Effector memory CD8-positive, alpha-beta T cell (primary cell): ENCODE data around the gene HCN4.

ENCODE experiments used
- ATAC-seq: fragments of 150-1000 bp; cut with Tn5 transposase; replicated peaks from 2 replicates; pipeline ENCODE4 v1.10.0; 2021; ENCODE audit warnings: mild to moderate bottlenecking, moderate library complexity
- DNase-seq, 3 experiments: peaks; one replicate each; pipeline ENCODE4 v3.0.0; 2021
- H3K27ac Mint-ChIP-seq, 2 donors: one replicate each; pipeline ENCODE4 v1.8.0; 2022; ENCODE audit warnings: mild to moderate bottlenecking in 2 of 2, mixed read lengths in 2 of 2, moderate library complexity in 2 of 2
- H3K27me3 Mint-ChIP-seq, 2 donors: one replicate each; pipeline ENCODE4 v1.8.0; 2022; ENCODE audit warnings: mixed read lengths in 2 of 2
- H3K36me3 Mint-ChIP-seq: one replicate; pipeline ENCODE4 v1.8.0; 2022; ENCODE audit warnings: mild to moderate bottlenecking, moderate library complexity, mixed read lengths; ENCODE audit not compliant: insufficient read depth
- H3K4me1 Mint-ChIP-seq, 2 donors: one replicate each; pipeline ENCODE4 v1.8.0; 2022; ENCODE audit warnings: low read depth in 2 of 2, mixed read lengths in 2 of 2
- H3K4me3 Mint-ChIP-seq, 2 donors: one replicate each; pipeline ENCODE4 v1.8.0; 2022; ENCODE audit warnings: mild to moderate bottlenecking in 2 of 2, mixed read lengths in 2 of 2, moderate library complexity in 2 of 2
- H3K9me3 Mint-ChIP-seq, 2 donors: one replicate each; pipeline ENCODE4 v1.8.0; 2022; ENCODE audit warnings: mixed read lengths in 2 of 2

The HCN4 gene

DNA sequence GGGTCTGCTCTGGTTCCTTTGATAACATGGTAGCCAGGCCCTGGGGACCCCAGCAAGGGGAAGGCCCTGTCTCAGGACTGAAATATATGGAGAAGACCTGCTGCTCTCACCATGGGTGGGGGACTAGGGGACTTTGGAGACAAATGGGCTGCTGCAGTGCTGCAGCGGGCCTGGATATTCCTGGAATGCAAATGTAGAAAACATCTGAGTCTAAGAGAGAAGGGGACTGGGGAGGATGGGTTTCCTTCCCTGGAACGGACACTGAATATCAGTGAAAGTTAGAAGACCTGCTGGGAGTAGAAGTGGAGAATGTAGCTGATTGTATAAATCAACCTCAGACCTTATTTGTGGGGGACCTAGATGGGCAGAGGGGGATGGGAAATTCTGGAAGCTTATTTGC, 3.1 kb upstream of the HCN4 start:
- Mint-ChIP-seq H3K4me1 (peaks cover 2 to 4% of the 10 kb centered on the region in 2 donors), H3K36me3 (no peaks in the 10 kb centered on the region), H3K4me3 (no peak overlapping the region), H3K27ac (no peak overlapping the region), H3K27me3 (peaks cover 38 to 52% of the 10 kb centered on the region in 2 donors), H3K9me3 (no peaks in the 10 kb centered on the region)
- DNase-seq (no peak), ATAC-seq (no peak)

DNA sequence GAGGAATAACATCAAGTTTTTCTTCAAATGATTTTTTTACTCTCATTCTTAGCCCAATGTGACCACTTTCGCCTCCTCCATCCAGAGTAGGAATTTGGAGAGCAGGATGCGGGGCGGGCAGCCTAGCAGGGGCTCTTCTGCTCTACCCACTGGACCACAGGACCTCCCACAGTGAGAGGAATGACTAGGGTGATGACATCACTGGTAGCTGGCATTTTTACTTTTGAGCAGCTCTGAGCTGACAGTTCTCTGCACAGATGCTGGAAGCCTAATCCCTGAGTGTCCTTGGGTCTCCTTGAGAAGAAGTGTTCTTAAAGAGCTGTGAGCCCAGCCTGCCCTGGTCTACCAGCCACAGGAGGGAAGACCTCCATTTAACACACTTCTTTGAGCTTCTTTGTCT, 1.4 kb upstream of the HCN4 start:
- peaks cover 2 to 4% of the 10 kb centered on the region in 2 donors for H3K4me1 Mint-ChIP-seq

DNA sequence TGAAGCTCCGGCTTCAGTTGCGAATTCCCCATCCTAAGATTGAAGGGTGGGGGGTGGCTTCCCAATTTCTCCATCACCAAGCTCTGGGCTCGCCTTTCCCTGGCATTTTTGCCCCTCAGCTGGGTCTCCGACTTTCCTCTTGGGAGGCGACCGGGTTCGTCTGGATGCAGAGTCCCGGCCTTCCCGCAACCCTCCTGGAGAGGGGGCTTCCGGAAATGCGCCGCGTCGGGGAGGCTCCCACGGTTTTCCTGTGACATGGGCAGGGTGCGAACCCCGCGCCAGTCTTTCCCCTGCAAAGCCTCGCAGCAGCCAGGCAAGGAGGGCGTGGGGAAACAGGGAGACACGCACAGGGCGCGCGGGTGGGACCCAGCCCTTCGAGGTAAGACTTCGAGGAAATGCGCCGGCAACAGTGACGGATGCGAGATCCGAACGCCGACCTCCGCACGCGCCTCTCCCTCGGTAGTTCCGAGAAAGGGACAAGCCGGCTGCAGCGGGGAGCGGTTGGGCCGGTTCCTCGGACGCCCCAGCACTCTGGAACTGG, 466 bp upstream of the HCN4 start:
- ATAC-seq, result no peak
- Mint-ChIP-seq H3K27ac (no peak overlapping the region), H3K4me3 (no peak overlapping the region), H3K27me3 (peaks cover 64 to 78% of the 10 kb centered on the region in 2 donors), H3K36me3 (no peaks in the 10 kb centered on the region), H3K4me1 (peaks cover 2 to 4% of the 10 kb centered on the region in 2 donors), H3K9me3 (no peaks in the 10 kb centered on the region)
- no peak for DNase-seq

More for the DNA sequence above, 1.4 kb upstream of the HCN4 start:
- no peaks in the 10 kb centered on the region for H3K36me3 Mint-ChIP-seq
- ATAC-seq (no peak), DNase-seq (no peak)
- peaks cover 55 to 69% of the 10 kb centered on the region in 2 donors for H3K27me3 Mint-ChIP-seq
- H3K9me3 Mint-ChIP-seq, result no peaks in the 10 kb centered on the region
- no peak overlapping the region for H3K27ac Mint-ChIP-seq
- H3K4me3 Mint-ChIP-seq, result no peak overlapping the region

DNA sequence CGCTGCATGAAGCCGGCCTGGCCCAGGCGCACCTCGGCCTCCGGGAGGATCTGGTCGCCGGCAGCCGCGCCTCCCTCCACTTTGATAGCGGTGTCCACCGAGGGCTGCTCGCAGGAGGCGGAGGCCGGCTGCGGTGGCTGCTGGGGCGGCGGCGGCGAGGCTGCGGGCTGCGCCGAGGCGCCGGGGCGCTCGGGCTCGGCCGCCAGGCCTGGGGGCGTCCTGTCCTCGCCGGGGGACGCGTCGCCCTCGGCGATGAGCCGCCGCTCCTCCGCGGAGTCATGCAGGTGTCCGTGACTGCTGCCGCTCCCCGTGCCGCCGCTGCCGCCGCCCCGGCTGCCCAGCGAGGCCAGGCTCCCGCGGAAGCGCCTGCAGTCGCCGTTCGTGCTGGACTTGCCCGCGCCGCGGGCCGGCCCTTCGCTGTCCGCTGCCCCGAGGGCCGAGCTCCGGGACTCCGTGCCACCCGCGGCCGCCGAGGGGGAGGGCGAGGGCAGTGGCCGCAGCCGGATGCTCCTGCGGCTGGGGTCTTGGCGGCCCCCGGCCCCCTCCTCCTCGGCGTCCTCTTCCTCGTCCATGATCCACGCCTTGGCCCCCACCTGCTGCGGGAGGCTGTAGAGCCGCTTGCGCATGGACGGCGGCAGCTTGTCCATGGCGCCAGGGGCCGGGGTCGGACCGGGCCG, 996 bp downstream of the HCN4 start:
- DNase-seq (no peak), ATAC-seq (no peak)
- H3K9me3 Mint-ChIP-seq, result no peaks in the 10 kb centered on the region
- no peak overlapping the region for H3K27ac Mint-ChIP-seq
- no peak overlapping the region for H3K4me3 Mint-ChIP-seq
- peaks cover 63 to 86% of the 10 kb centered on the region in 2 donors for H3K27me3 Mint-ChIP-seq
- H3K4me1 Mint-ChIP-seq, result peaks cover 0 to 2% of the 10 kb centered on the region in 2 donors
- H3K36me3 Mint-ChIP-seq, result no peaks in the 10 kb centered on the region

DNA sequence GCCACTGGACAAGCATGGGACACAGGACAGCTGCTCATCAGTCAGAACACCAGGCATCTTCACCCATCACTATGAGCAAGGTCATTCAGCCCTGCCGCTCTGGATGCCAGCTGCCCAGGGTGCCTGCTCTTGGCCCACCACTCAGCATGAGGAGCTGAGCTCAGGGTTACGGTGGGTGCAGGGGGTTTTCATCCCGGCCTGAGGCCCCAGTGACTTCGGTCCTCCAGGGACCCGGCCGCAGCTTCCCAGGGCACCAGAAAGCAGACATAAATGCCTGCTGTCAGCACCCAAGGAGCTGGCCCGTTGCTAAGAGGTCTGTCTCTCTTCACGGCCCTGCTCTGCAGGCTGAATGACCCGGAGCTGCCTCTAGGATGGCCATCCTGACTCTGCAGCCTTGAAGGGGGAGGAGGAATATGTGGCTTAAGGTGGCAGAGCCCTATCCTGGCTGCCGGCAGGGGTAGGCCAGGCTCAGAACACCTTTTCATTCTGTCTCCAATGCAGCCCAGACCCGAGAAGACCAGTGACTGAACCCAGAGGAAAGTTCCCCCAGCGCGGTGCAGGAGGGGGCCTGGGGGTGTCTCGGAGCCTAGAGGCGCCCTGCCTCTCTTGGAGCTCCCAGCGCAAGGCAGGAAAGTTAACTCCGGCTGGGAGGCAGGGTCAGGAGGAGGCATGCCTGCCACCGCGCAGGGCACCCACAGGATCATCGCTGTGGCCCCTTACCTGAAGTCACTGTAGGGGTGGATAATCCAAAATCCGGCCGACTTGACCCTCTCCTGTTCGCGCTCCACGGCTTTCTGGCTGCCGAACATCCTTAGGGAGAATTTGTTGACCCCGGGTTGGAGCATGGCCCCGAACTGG, 1.8 kb downstream of the HCN4 start:
- Mint-ChIP-seq H3K9me3 (no peaks in the 10 kb centered on the region), H3K4me1 (peaks cover 0 to 2% of the 10 kb centered on the region in 2 donors), H3K27me3 (peaks cover 64 to 86% of the 10 kb centered on the region in 2 donors), H3K4me3 (peak overlapping the region; percentile 44 to 53), H3K27ac (no peak overlapping the region), H3K36me3 (no peaks in the 10 kb centered on the region)
- DNase-seq (no peak), ATAC-seq (no peak)

DNA sequence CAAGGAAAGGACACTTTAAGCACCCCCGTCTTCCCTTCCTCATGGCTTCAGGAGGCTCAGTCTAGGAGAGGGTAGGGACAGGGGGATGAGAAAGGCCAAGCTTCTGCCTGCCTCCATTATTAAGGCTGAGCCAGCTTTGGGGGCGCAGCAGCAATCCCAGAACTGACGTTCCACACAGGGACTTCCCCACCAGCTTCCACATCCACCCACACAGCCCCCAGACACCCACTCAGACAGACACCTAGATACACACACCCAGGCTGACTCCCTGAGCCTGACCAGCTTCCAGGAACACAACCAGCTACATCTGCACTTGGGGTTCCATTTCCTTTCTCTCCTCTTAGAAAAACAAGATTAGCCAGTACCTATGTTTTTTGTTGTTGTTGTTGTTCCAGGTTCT, 4.7 kb downstream of the HCN4 start:
- Mint-ChIP-seq H3K27ac (no peak overlapping the region), H3K9me3 (no peaks in the 10 kb centered on the region), H3K4me3 (no peak overlapping the region), H3K4me1 (peaks cover 0 to 2% of the 10 kb centered on the region in 2 donors), H3K36me3 (no peaks in the 10 kb centered on the region), H3K27me3 (peaks cover 47 to 85% of the 10 kb centered on the region in 2 donors)
- DNase-seq, result no peak
- no peak for ATAC-seq

DNA sequence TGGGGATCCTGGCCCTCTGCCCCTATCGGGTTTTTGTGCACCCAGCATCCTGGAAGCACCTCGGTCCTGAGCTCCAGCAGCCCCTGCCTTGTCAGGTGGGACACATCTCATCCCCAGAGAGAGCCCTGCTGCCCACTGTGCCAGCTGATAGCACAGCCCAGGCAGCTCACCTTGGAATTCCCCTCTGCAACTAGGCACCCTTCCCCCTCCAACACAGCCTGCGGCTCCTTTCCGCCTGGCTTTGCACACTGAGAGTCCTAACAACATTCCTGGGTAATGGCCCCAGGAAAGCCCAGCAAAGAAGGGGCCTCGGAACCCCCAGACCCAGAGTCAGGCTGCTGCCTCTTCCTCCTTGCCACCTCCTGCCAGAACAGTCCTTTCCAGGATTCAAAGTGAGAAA, 5.9 kb downstream of the HCN4 start:
- peaks cover 3% of the 10 kb centered on the region for H3K36me3 Mint-ChIP-seq
- ATAC-seq (no peak), DNase-seq (no peak)
- peaks cover 50 to 95% of the 10 kb centered on the region in 2 donors for H3K27me3 Mint-ChIP-seq
- H3K4me3 Mint-ChIP-seq, result no peak overlapping the region
- H3K4me1 Mint-ChIP-seq, result peaks cover 0 to 2% of the 10 kb centered on the region in 2 donors
- no peak overlapping the region for H3K27ac Mint-ChIP-seq
- no peaks in the 10 kb centered on the region for H3K9me3 Mint-ChIP-seq

DNA sequence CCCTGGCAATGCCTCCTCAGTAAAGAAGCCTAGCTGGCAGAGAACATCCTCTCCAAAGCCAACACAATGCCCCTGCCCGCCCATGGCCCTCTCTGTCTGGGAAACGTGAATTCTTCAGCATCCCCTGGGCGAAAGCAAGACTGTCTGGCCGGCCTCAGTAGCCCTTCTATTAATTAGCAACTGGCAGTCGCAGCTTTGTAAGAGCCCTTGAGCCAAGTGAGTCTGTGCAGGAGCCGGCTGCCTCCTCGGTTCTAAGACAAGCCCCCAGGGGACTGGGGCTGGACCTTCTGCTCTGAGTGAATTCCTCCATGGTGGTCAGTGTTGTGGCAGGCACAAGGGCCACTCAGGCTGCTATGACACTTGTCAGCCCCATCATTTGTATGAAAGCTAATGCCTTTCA, 7.4 kb downstream of the HCN4 start:
- no peaks in the 10 kb centered on the region for H3K9me3 Mint-ChIP-seq
- DNase-seq (no peak), ATAC-seq (no peak)
- no peak overlapping the region for H3K27ac Mint-ChIP-seq
- no peaks in the 10 kb centered on the region for H3K4me1 Mint-ChIP-seq
- H3K36me3 Mint-ChIP-seq, result peaks cover 3% of the 10 kb centered on the region
- no peak overlapping the region for H3K4me3 Mint-ChIP-seq
- H3K27me3 Mint-ChIP-seq, result peaks cover 49 to 99% of the 10 kb centered on the region in 2 donors

DNA sequence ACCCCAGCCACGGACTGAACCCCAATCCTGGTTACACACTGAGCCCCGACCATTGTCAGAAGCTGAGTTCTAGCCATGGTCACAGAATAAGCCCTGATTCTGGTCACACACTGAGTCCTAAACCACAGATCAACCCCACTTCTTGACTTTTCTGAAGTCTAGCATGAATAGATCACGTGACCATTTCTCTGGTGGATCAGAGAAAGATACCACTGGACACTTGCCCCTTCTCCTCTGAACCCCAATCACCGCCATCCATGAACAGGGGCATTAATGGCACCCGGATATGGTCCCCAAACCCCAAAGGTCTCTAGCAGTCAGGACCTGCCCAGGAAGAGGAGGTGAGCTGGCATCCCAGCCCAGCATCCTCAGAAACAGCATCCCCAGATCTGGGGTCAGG, 9.1 kb downstream of the HCN4 start:
- H3K4me1 Mint-ChIP-seq, result no peaks in the 10 kb centered on the region
- no peak overlapping the region for H3K27ac Mint-ChIP-seq
- no peak for ATAC-seq

DNA sequence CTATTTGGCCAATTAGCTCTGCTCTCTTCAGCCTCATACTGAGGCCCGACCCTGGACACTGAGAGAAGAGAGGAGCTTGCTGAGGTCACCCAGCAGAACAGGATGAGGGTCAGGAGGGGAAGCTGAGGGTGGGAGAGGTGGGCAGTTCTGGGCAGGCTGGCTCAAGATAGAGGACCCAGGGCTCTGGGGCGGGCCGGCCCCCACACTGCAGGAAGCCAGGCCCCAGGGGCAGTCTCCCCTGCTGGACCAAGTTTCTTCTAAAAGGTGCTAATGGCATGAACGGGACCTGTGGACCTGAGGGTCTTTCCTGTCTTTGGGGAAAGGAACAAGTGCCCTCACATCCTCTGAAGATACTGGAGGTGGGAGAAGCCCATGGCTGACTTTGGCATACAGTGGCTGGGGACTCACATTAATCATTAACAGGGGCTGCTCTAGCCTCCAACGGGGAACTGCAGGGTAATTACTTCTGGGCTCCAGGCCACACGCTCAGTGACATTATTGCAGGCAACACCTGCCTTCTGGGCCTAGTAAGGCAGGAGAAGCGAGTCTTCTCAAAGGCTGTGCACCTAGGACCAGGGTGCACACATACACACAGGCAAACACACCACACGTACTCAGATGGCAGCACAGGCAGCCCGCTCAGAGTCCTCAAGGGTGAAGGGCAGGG, 10.6 kb downstream of the HCN4 start:
- no peak for ATAC-seq
- no peaks in the 10 kb centered on the region for H3K4me1 Mint-ChIP-seq
- no peak overlapping the region for H3K27ac Mint-ChIP-seq

More for the DNA sequence above, 9.1 kb downstream of the HCN4 start:
- Mint-ChIP-seq H3K4me3 (no peak overlapping the region), H3K36me3 (peaks cover 3% of the 10 kb centered on the region), H3K27me3 (peaks cover 39 to 92% of the 10 kb centered on the region in 2 donors), H3K9me3 (no peaks in the 10 kb centered on the region)
- DNase-seq, result no peak

DNA sequence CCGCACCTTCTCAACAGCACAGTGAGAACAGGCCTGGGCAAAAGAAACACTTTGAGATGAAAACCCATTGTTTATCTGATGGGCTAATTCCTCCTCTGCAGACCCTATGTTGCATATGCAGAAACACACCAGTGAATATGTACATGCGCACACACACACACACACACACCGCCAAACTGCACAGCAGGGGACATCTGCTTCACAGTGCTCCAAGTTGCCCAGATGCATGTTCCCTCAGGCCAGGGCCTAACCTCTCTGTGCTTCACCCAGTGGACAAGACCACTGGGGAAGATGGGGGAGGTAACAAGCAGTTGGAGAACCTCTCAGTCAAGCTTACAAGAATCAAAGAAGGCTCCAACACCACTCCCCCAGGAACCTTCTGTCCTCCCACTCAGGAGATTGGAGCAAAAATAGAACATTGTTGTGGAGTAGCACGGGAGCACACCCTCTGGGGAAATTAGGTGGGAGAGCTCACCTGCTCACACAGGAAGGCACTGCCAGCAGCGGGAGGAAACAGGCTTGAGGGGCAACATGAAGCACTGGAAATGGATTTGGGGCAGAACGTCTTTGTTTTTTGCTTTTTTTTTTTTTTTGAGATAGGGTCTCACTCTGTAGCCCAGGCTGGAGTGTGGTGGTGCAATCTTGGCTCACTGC, 13.0 kb downstream of the HCN4 start:
- H3K9me3 Mint-ChIP-seq, result no peaks in the 10 kb centered on the region
- ATAC-seq (no peak), DNase-seq (no peak)
- H3K27me3 Mint-ChIP-seq, result peaks cover 17 to 53% of the 10 kb centered on the region in 2 donors
- H3K36me3 Mint-ChIP-seq, result peaks cover 3% of the 10 kb centered on the region
- H3K4me1 Mint-ChIP-seq, result no peaks in the 10 kb centered on the region
- no peak overlapping the region for H3K4me3 Mint-ChIP-seq
- no peak overlapping the region for H3K27ac Mint-ChIP-seq

More for the DNA sequence above, 10.6 kb downstream of the HCN4 start:
- no peak for DNase-seq
- Mint-ChIP-seq H3K27me3 (peaks cover 30 to 76% of the 10 kb centered on the region in 2 donors), H3K9me3 (no peaks in the 10 kb centered on the region), H3K4me3 (no peak overlapping the region), H3K36me3 (peaks cover 3% of the 10 kb centered on the region)

DNA sequence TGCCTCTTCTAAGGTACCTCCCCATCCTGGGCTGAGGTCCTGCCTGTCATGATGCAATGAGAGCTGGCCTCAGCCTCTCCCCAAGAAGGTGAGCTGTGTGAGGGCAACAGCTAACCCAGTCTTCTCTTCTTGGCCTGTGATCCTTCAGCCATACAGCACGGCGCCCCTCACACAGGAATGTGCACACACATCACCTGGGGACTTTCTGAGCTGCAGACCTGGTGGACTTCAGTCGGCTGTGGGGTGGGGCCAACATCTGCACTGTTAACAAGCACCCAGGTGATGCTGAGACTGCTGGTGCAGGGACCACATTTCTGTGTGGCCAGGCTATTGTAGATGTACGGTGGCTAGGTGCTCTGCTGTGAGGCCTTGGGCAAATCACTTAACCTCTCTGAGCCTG, 14.5 kb downstream of the HCN4 start:
- no peak overlapping the region for H3K27ac Mint-ChIP-seq
- H3K4me1 Mint-ChIP-seq, result no peaks in the 10 kb centered on the region
- no peaks in the 10 kb centered on the region for H3K9me3 Mint-ChIP-seq
- no peak for ATAC-seq
- peaks cover 3% of the 10 kb centered on the region for H3K36me3 Mint-ChIP-seq
- no peak for DNase-seq
- no peak overlapping the region for H3K4me3 Mint-ChIP-seq
- H3K27me3 Mint-ChIP-seq, result peaks cover 17 to 38% of the 10 kb centered on the region in 2 donors

DNA sequence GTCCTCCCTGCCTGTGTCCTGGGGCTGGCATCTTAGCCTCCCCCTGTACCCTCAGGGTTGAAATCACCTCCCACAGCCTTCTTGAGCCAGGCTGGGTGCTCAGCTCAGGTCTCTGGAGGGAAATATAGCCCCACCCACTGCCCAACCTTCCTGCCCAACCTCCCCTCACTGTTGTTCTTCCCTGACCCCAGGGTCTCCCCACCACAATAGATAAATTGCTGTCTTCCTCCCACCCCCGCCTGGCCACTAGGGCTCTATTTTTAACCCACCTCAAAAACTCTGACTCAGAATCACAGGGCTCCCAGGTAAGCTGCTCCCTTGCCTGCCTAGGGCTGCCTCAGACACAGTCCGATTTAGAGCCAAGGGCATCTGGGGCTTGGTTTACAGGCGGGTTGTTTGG, 15.0 kb downstream of the HCN4 start:
- no peak for ATAC-seq
- H3K36me3 Mint-ChIP-seq, result peaks cover 4% of the 10 kb centered on the region

More for the DNA sequence above, 15.0 kb downstream of the HCN4 start:
- no peak overlapping the region for H3K4me3 Mint-ChIP-seq
- DNase-seq, result no peak
- peaks cover 17 to 33% of the 10 kb centered on the region in 2 donors for H3K27me3 Mint-ChIP-seq
- no peak overlapping the region for H3K27ac Mint-ChIP-seq
- no peaks in the 10 kb centered on the region for H3K4me1 Mint-ChIP-seq
- no peaks in the 10 kb centered on the region for H3K9me3 Mint-ChIP-seq
